A673 (cell line): ENCODE measurements around the gene KCTD18.

Source experiments
- EZH2 ChIP-seq: fragments of 200-600 bp; sonication (generic); IDR thresholded peaks from 2 replicates; pipeline ENCODE4 v1.6.1; 2017; ENCODE audit warnings: borderline replicate concordance, low read depth, mild to moderate bottlenecking, mixed read lengths, antibody characterized with exemption, low read length; ENCODE audit not compliant: poor library complexity, severe bottlenecking
- TF ChIP-seq, protein P1 (sequence below): fragments of 300-800, 200-600 bp; sonication (generic); conservative IDR thresholded peaks from 2 replicates; pipeline ENCODE4 v1.5.1; 2017; ENCODE audit warnings: low read depth, mild to moderate bottlenecking, antibody characterized with exemption, low read length, moderate library complexity, mixed read lengths

GRCh38 chr2:200525551-200525881 is 15.6 kb upstream of the KCTD18 start:
- TF ChIP-seq, protein P1, sequence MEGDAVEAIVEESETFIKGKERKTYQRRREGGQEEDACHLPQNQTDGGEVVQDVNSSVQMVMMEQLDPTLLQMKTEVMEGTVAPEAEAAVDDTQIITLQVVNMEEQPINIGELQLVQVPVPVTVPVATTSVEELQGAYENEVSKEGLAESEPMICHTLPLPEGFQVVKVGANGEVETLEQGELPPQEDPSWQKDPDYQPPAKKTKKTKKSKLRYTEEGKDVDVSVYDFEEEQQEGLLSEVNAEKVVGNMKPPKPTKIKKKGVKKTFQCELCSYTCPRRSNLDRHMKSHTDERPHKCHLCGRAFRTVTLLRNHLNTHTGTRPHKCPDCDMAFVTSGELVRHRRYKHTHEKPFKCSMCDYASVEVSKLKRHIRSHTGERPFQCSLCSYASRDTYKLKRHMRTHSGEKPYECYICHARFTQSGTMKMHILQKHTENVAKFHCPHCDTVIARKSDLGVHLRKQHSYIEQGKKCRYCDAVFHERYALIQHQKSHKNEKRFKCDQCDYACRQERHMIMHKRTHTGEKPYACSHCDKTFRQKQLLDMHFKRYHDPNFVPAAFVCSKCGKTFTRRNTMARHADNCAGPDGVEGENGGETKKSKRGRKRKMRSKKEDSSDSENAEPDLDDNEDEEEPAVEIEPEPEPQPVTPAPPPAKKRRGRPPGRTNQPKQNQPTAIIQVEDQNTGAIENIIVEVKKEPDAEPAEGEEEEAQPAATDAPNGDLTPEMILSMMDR: no peak
- TF ChIP-seq EZH2: no peak
